Activated CD8-positive, alpha-beta memory T cell treated with anti-CD3 and anti-CD28 coated beads, Interleukin-2, amount 50 U/mL, for 48 hours (primary cell): ENCODE data around the gene CAMTA1.

Source experiments
- DNase-seq: peaks from one replicate; pipeline ENCODE4 v3.0.0-alpha.2; 2020

Gene CAMTA1

GRCh38 chr1:7385471-7386225, 600.4 kb downstream of the CAMTA1 start:
- peak; percentile 18 for DNase-seq

GRCh38 chr1:7386226-7387052, 601.2 kb downstream of the CAMTA1 start:
- DNase-seq: peak; percentile 40

GRCh38 chr1:7387053-7387927, 602.0 kb downstream of the CAMTA1 start:
- peak; percentile 25 for DNase-seq

- DNase-seq: peak; percentile 20
Measured at GRCh38 chr1:7388141-7388487, 602.9 kb downstream of the CAMTA1 start.

- DNase-seq: peak; percentile 33
Measured at GRCh38 chr1:7388488-7389185, 603.4 kb downstream of the CAMTA1 start.

GRCh38 chr1:7389201-7389905, 604.1 kb downstream of the CAMTA1 start:
- DNase-seq: peak; percentile 25

GRCh38 chr1:7389906-7390603, 604.8 kb downstream of the CAMTA1 start:
- peak; percentile 23 for DNase-seq

- no peak for DNase-seq
Measured at GRCh38 chr1:7390604-7391000, 605.3 kb downstream of the CAMTA1 start.

GRCh38 chr1:7393136-7393535, 607.9 kb downstream of the CAMTA1 start:
- no peak for DNase-seq

- DNase-seq: no peak
Measured at GRCh38 chr1:7395251-7395650, 610.0 kb downstream of the CAMTA1 start.

- no peak for DNase-seq
Measured at GRCh38 chr1:7398982-7399381, 613.7 kb downstream of the CAMTA1 start.

- DNase-seq: no peak
Measured at GRCh38 chr1:7399514-7400125, 614.4 kb downstream of the CAMTA1 start.

GRCh38 chr1:7400566-7400965, 615.3 kb downstream of the CAMTA1 start:
- DNase-seq: peak; percentile 25

GRCh38 chr1:7401814-7402547, 616.7 kb downstream of the CAMTA1 start:
- peak; percentile 20 for DNase-seq

- DNase-seq: no peak
Measured at GRCh38 chr1:7402548-7402850, 617.2 kb downstream of the CAMTA1 start.

- peak; percentile 10 for DNase-seq
Measured at GRCh38 chr1:7403265-7404045, 618.2 kb downstream of the CAMTA1 start.

- peak; percentile 18 for DNase-seq
Measured at GRCh38 chr1:7404046-7404742, 618.9 kb downstream of the CAMTA1 start.

GRCh38 chr1:7405844-7406500, 620.7 kb downstream of the CAMTA1 start:
- peak; percentile 36 for DNase-seq
